ENCODE data around the gene WFS1. TPM values are rescaled to one million over a fixed set of nuclear protein-coding genes. Genes with fewer than 3 reads are reported as not detected.
A peak's percentile ranks its signal among the peaks of the same experiment; 100 is the strongest.

The WFS1 gene
- total and polyA plus RNA-seq, 2 donors (not counting 1 experiment from before 2014, with no cell fraction given): 25.7 to 37.5 TPM

DNA sequence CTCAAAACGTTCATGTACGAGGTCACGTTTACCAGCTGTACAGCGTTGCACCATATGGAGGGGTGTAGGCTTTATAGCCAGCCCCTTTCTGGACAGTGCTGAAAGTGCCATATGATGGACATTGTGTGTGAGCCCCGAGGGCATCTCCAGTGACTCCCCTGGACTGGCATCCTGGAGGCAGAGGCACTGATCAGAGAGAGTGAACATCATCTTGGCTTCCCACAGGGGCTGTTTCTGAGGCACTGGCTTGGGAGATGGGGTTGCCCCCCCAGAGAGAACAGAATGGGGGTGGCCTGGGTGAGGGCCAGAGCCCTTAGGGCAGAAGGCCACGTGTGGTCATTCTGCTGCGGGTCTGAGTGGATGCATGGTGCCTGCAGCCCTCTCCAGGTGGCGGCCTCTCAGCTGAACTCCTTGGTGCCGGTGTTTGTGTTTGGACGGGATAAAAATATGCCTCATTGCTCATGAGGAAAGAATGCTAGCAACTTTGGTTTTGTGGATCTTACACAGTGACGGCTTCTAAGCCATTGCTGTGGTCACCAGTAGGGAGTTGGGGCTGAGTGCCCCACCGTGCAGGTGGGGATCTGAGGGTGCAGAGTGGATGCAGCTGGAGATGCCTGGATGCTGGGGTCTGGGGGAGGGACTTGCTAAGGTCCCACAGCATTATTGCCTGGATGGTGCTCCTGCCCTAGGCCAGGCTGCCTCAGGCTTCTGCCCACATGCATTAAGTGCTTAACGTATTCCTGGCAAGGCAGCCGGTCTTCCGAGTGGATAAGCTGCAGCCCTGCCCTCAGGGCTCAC lies 3.4 kb downstream of the WFS1 start:
- H3K4me1 ChIP-seq (ENCODE audit: control insufficient read depth, extremely low read depth, insufficient read depth, low read length): peaks cover 34% of the 10 kb centered on the region
- peaks cover 2% of the 10 kb centered on the region for H3K79me2 ChIP-seq (ENCODE audit: control insufficient read depth, insufficient read depth, low read length)
- peaks cover 1% of the 10 kb centered on the region for H3K36me3 ChIP-seq (ENCODE audit: control insufficient read depth, insufficient read depth, low read length)
- DNase-seq (ENCODE audit: low read depth in 2 of 2): peak; percentile 65 to 90
- no peak overlapping the region for H3K9ac ChIP-seq (ENCODE audit: insufficient read depth, low read length)
- H3K27ac ChIP-seq (ENCODE audit: insufficient read depth, low read length): peak overlapping the region; percentile 66
- H3K4me3 ChIP-seq (replicated peaks in 1 of 4; ENCODE audit: control extremely low read depth in 1 of 4, insufficient read depth in 1 of 4, low read depth in 3 of 4, low read length in 4 of 4): no peak overlapping the region
- H2AFZ ChIP-seq (ENCODE audit: low read length): no peak overlapping the region
- peaks cover under 1% of the 10 kb centered on the region for H3K27me3 ChIP-seq (ENCODE audit: control insufficient read depth, insufficient read depth, low read length)
- TF ChIP-seq, protein P1, sequence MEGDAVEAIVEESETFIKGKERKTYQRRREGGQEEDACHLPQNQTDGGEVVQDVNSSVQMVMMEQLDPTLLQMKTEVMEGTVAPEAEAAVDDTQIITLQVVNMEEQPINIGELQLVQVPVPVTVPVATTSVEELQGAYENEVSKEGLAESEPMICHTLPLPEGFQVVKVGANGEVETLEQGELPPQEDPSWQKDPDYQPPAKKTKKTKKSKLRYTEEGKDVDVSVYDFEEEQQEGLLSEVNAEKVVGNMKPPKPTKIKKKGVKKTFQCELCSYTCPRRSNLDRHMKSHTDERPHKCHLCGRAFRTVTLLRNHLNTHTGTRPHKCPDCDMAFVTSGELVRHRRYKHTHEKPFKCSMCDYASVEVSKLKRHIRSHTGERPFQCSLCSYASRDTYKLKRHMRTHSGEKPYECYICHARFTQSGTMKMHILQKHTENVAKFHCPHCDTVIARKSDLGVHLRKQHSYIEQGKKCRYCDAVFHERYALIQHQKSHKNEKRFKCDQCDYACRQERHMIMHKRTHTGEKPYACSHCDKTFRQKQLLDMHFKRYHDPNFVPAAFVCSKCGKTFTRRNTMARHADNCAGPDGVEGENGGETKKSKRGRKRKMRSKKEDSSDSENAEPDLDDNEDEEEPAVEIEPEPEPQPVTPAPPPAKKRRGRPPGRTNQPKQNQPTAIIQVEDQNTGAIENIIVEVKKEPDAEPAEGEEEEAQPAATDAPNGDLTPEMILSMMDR (conservative IDR thresholded peaks at IDR 0.05 in 1 of 2, IDR thresholded peaks at IDR 0.05 in 1 of 2; ENCODE audit: low read depth in 1 of 2, low read length in 2 of 2): no peak
- no peak for TF ChIP-seq EZH2 (IDR thresholded peaks at IDR 0.05; ENCODE audit: low read length, missing control alignments)
- no peaks in the 10 kb centered on the region for H4K20me1 ChIP-seq (ENCODE audit: control insufficient read depth, extremely low read depth, insufficient read depth, low read length)
- H3K4me2 ChIP-seq (ENCODE audit: extremely low read depth, insufficient read depth, low read length): peak overlapping the region; percentile 64
- no peaks in the 10 kb centered on the region for H3K9me3 ChIP-seq (ENCODE audit: control insufficient read depth, insufficient read depth, low read depth, low read length)

DNA sequence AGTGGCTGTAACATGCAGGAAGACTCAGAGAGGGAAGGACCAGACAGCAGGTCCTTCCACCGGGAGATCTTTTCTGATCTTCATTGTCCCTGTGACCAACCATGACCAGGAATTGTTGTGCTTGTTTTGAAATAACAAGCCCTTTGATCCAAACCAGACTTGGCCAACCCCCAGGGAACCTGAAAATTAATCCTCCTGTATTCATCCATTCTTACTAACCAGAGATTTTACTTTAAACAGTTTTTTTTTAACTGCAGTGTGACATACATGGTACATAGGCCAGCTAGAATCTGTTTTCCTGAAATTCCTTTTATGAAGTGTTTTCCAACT lies 4.0 kb downstream of the WFS1 start:
- peaks cover 36% of the 10 kb centered on the region for H3K4me1 ChIP-seq (ENCODE audit: control insufficient read depth, extremely low read depth, insufficient read depth, low read length)

DNA sequence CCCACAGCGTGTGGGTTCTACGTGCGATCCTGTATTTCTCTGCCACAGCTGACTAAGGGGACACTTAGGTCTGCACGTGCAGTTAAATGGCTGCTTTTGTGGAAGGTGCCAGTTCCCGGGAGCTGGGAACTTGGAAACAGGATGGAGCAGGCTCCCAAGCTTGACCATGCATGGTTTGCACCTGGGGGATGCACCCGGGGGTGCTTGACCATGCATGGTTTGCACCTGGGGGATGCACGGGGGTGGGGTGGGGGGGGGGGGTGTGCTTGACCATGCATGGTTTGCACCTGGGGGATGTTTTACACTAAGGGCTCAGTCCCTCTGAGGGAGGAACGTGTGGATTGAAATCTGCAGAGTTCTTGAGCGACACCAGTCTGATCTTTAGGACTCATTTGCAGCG lies 5.7 kb downstream of the WFS1 start:
- Histone ChIP-seq H3K9ac (ENCODE audit: insufficient read depth, low read length) (no peak overlapping the region), H3K4me2 (ENCODE audit: extremely low read depth, insufficient read depth, low read length) (no peak overlapping the region), H3K4me3 (replicated peaks in 1 of 4; ENCODE audit: control extremely low read depth in 1 of 4, insufficient read depth in 1 of 4, low read depth in 3 of 4, low read length in 4 of 4) (no peak overlapping the region), H3K4me1 (ENCODE audit: control insufficient read depth, extremely low read depth, insufficient read depth, low read length) (peaks cover 34% of the 10 kb centered on the region), H3K27me3 (ENCODE audit: control insufficient read depth, insufficient read depth, low read length) (no peaks in the 10 kb centered on the region), H3K9me3 (ENCODE audit: control insufficient read depth, insufficient read depth, low read depth, low read length) (no peaks in the 10 kb centered on the region), H2AFZ (ENCODE audit: low read length) (no peak overlapping the region), H3K36me3 (ENCODE audit: control insufficient read depth, insufficient read depth, low read length) (peaks cover 2% of the 10 kb centered on the region), H3K27ac (ENCODE audit: insufficient read depth, low read length) (no peak overlapping the region), H4K20me1 (ENCODE audit: control insufficient read depth, extremely low read depth, insufficient read depth, low read length) (no peaks in the 10 kb centered on the region), H3K79me2 (ENCODE audit: control insufficient read depth, insufficient read depth, low read length) (peaks cover 2% of the 10 kb centered on the region)
- TF ChIP-seq EZH2 (IDR thresholded peaks at IDR 0.05; ENCODE audit: low read length, missing control alignments): no peak
- TF ChIP-seq, protein P1 (conservative IDR thresholded peaks at IDR 0.05 in 1 of 2, IDR thresholded peaks at IDR 0.05 in 1 of 2; ENCODE audit: low read depth in 1 of 2, low read length in 2 of 2): no peak
- DNase-seq (ENCODE audit: low read depth in 2 of 2): no peak

More for the DNA sequence above, 4.0 kb downstream of the WFS1 start:
- TF ChIP-seq, protein P1 (conservative IDR thresholded peaks at IDR 0.05 in 1 of 2, IDR thresholded peaks at IDR 0.05 in 1 of 2; ENCODE audit: low read depth in 1 of 2, low read length in 2 of 2): no peak
- no peak for TF ChIP-seq EZH2 (IDR thresholded peaks at IDR 0.05; ENCODE audit: low read length, missing control alignments)
- H4K20me1 ChIP-seq (ENCODE audit: control insufficient read depth, extremely low read depth, insufficient read depth, low read length): no peaks in the 10 kb centered on the region
- peaks cover 2% of the 10 kb centered on the region for H3K79me2 ChIP-seq (ENCODE audit: control insufficient read depth, insufficient read depth, low read length)
- no peaks in the 10 kb centered on the region for H3K27me3 ChIP-seq (ENCODE audit: control insufficient read depth, insufficient read depth, low read length)
- H2AFZ ChIP-seq (ENCODE audit: low read length): no peak overlapping the region
- H3K36me3 ChIP-seq (ENCODE audit: control insufficient read depth, insufficient read depth, low read length): peaks cover 2% of the 10 kb centered on the region
- peak overlapping the region; percentile 64 for H3K4me2 ChIP-seq (ENCODE audit: extremely low read depth, insufficient read depth, low read length)
- H3K9me3 ChIP-seq (ENCODE audit: control insufficient read depth, insufficient read depth, low read depth, low read length): no peaks in the 10 kb centered on the region
- H3K9ac ChIP-seq (ENCODE audit: insufficient read depth, low read length): no peak overlapping the region
- no peak for DNase-seq (ENCODE audit: low read depth in 2 of 2)
- H3K27ac ChIP-seq (ENCODE audit: insufficient read depth, low read length): peak overlapping the region; percentile 59
- no peak overlapping the region for H3K4me3 ChIP-seq (replicated peaks in 1 of 4; ENCODE audit: control extremely low read depth in 1 of 4, insufficient read depth in 1 of 4, low read depth in 3 of 4, low read length in 4 of 4)

Measured in fibroblast of lung (primary cell).